Measurements from ENCODE around the gene SMCHD1.
"Not testable (repeated sequence)": the region's sequence is repeated elsewhere in the genome, so short reads cannot be mapped to it uniquely, and the experiment has no call there.

SMCHD1 gene

DNA sequence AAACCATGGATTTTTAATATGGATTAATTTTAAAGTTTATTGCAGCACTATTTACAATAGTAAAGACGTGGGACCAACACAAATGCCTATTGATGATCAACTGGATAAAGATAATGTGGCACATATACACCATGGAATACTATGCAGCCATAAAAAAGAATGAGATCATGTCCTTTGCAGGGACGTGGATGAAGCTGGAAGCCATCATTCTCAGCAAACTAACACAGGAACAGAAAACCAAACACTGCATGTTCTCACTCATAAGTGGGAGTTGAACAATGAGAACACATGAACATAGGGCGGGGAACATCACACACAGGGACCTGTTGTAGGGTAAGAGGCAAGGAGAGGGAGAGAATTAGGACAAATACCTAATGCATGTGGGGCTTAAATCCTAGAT, 5.3 kb downstream of the SMCHD1 start:
- DNase-seq: not testable (repeated sequence)

DNA sequence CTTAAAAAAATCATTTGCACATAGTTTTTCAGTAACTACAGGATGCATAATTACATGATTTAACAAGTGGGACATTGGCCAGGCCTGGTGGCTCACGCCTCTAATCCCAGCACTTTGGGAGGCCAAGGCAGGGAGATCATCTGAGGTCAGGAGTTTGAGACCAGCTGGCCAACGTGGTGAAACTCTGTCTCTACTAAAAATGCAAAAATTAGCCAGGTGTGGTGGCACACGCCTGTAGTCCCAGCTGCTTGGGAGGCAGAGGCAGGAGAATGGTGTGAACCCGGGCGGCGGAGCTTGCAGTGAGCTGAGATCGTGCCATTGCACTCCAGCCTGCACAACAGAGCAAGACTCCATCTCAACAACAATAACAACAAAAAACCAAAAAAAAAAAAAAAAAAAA, 6.8 kb downstream of the SMCHD1 start:
- DNase-seq: not testable (repeated sequence)

DNA sequence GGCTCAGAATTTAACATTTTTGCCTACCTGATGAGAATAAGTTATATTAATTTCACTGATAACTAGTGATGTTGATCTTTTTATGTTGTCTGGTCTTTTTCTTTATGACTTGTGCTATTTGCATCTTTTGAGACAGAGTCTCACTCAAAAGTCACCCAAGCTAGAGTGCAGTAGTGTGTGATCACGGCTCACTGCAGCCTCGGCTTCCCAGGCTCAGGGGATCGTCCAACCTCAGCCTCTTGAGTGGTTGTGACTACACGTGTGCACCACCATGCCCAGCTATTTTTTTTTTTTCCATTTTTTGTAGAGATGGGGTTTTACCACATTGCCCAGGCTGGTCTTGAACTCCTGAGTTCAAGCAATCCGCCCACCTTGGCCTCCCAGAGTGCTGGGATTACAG, 7.5 kb downstream of the SMCHD1 start:
- DNase-seq: no peak

DNA sequence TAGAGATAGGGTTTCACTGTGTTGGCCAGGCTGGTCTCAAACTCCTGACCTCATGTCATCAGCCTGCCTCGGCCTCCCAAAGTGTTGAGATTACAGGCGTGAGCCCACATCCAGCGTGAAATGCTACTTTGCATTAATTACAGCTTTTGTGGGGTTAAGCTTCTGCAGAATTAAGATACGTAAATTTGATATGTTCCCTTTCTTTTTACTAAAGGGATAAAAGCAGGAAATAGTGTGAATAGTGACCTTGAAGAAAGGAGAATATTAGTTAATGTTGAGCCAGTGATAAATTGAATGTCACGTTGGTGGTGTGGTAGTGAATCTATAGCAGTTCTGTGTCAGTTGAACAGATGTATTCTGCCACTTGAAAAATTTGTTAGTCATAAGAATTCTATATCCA, 16.9 kb downstream of the SMCHD1 start:
- no peak for DNase-seq

GRCh38 chr18:2672872-2673271, 17.3 kb downstream of the SMCHD1 start:
- no peak for DNase-seq

DNA sequence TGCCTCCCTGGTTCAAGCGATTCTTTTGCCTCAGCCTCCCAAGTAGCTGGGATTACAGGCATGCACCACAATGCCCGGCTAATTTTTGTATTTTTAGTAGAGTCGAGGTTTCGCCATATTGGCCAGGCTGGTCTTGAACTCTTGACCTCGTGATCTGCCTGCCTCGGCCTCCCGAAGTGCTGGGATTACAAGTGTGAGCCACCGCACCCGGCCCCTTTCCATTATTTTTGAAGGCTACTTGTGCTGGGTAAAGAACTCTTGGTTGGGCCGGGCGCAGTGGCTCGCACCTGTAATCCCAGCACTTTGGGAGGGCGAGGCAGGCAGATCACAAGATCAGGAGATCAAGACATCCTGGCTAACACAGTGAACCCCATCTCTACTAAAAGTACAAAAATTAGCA, 23.4 kb downstream of the SMCHD1 start:
- not testable (repeated sequence) for DNase-seq

- DNase-seq: no peak
Measured at GRCh38 chr18:2680216-2680792, 24.8 kb downstream of the SMCHD1 start.

- DNase-seq: no peak
Measured at GRCh38 chr18:2681993-2682603, 26.6 kb downstream of the SMCHD1 start.

- no peak for DNase-seq
Measured at GRCh38 chr18:2683055-2683454, 27.5 kb downstream of the SMCHD1 start.

DNA sequence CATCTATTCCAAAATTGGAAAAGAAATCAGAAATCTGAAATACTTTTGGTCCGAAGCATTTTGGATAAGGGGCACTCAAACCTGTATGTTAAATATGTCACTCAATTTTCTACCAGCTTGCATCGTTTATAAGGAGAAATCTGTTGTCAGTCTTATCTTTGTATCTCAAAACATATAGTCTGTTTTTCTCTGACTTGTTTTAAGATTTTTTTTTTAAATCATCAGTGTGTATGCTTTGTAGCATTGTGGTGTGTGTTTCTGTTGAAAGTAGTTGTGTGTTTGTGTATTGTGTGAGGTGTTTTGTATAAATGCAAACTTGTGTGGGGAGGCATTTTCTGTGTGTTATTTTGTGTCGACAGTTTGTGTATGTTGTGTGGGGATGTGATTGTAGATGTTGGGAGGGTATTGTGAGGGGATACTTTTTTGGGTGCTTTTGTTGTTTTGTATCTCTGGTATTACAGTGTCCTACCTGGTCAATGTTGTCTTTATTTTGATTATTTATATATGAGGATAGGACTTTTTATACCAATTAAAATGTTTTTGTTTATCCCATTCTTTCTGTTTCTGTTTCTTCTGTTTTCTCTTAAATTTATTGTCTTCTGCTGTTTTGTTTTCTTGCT, 30.9 kb downstream of the SMCHD1 start:
- DNase-seq: no peak

DNA sequence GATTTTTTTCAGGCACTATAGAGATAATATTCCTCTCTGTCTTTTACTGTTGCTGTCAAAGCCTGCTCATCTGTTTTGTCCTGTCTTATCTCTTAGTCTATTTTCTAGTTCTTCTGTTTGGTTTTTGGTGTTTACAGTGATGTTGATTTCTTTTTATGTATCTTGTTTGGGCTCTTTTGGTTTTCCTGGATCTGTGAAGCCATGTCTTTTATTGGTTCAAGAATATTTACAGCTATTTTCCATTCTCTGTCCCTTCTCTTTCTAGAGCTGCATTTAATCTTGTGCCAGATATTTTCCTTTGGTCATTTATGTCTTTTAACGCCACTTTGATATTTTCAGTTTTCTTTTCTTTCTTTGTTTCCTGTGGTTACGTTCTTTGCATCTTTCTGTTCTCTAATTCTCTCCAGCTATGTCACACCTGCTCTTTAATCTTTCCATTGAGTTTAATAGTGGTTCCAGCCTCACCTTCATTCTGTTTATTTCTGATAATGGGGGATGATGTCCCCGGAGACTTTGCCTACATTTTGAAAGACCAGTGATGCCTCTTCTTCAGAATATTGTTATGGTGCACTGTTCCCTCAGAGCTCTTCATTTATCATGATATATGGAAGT, 32.0 kb downstream of the SMCHD1 start:
- DNase-seq: no peak

- DNase-seq: no peak
Measured at GRCh38 chr18:2692508-2692907, 37.0 kb downstream of the SMCHD1 start.

GRCh38 chr18:2697184-2697583, 41.7 kb downstream of the SMCHD1 start:
- no peak for DNase-seq

GRCh38 chr18:2699001-2699400, 43.5 kb downstream of the SMCHD1 start:
- DNase-seq: no peak

GRCh38 chr18:2704541-2704940, 49.0 kb downstream of the SMCHD1 start:
- no peak for DNase-seq

- DNase-seq: no peak
Measured at GRCh38 chr18:2706903-2707302, 51.4 kb downstream of the SMCHD1 start.

DNA sequence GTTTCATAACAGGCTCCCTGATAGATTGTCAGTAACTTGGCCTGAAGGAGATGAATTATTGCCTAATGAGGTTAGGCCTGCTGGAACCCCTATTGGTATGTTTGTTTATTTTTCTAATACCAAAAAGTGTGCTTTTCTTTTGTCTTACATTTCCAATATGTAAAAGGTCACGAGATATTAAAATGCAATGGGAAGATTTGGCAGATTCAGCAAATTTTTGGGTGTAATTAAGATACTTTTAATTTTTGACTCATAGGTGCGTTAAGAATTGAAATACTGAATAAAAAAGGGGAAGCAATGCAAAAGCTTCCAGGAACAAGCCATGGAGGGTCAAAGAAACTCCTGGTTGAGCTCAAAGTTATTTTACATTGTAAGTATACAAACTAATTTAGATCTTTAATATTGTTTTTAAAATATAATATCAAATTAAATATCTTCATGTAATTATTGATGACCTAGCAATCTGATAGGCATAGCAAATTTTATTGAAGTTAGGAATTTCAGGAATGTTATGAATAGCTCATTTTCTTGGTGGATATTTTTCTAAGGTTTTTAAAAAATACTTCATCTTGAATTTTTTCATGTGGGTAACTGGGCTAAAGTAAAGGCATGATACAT, 52.1 kb downstream of the SMCHD1 start:
- DNase-seq: no peak

DNA sequence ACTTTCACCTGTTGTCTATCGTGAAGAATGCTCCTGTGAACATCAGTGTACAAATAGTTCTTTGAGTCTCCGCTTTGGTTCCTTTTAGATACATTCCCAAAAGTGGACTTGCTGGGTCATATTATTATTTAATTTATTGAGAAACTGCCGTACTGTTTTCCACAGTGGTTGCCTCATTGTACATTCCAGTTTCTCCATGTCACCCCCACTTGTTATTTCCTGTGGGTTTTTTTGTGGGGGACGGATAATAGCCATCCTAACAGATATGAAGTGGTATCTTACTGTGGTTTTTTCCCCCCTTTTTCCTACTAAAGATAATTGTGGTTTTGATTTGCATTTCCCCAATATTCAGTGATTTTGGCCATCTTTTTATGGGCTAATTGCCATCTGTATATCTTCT, 53.8 kb downstream of the SMCHD1 start:
- DNase-seq: no peak

GRCh38 chr18:2714140-2714539, 58.6 kb downstream of the SMCHD1 start:
- DNase-seq: no peak

DNA sequence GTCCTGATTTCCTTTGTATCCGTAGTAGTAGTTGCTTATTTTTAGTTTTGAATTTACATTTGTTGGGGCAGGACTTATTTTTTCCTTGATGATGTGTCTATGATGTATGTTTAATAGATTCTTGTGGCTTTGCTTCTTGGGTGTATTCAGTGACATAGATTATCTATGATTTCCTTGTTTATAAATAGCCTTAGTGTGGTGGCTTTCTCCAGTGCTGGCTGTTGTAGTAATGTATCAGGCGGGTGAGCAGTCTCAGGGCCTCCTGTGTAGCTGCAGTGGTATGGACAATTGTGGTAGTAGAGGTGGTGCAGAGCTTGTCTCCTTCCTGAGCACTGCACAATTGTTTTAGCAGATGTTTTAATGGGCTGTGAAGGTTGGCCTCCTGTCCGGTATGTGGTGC, 60.5 kb downstream of the SMCHD1 start:
- peak; percentile 39 for DNase-seq

- no peak for DNase-seq
Measured at GRCh38 chr18:2716394-2717326, 61.1 kb downstream of the SMCHD1 start.

- DNase-seq: no peak
Measured at GRCh38 chr18:2717407-2717806, 61.9 kb downstream of the SMCHD1 start.

GRCh38 chr18:2719040-2719439, 63.5 kb downstream of the SMCHD1 start:
- no peak for DNase-seq
